HG02759 (cell line): ENCODE results near the gene CCSER2.
"Not testable (repeated sequence)": the region's sequence is repeated elsewhere in the genome, so short reads cannot be mapped to it uniquely, and the experiment has no call there.

Experiments
- ATAC-seq: cut with Tn5 transposase; IDR thresholded peaks from one replicate; pipeline ENCODE4 v1.9.1; 2021; ENCODE audit warnings: mild to moderate bottlenecking, moderate library complexity; ENCODE audit not compliant: unreplicated experiment

The CCSER2 gene

DNA sequence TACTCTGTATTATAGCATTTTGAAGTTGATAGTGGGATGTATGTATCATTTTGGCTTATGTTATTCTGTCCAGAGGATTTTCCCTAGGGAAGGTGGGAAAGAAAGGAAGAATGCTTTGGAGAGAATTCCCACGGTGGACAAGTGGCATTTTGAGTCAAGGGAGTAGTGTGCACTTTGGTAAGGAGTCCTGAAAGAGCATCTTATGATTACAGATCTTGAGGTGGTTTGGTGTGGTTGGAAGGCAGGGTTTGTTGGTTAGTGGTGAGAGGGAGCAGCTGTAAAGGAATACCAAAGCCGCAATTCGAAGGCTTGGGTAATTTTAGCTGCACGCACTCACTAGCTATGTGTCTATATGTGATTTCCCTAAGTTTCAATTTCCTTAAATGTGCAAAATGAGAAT is 16.1 kb downstream of the CCSER2 start:
- ATAC-seq, result no peak

- not testable (repeated sequence) for ATAC-seq
Measured at GRCh38 chr10:84347575-84348002, 19.2 kb downstream of the CCSER2 start.

GRCh38 chr10:84348447-84348846 is 20.1 kb downstream of the CCSER2 start:
- ATAC-seq, result no peak

DNA sequence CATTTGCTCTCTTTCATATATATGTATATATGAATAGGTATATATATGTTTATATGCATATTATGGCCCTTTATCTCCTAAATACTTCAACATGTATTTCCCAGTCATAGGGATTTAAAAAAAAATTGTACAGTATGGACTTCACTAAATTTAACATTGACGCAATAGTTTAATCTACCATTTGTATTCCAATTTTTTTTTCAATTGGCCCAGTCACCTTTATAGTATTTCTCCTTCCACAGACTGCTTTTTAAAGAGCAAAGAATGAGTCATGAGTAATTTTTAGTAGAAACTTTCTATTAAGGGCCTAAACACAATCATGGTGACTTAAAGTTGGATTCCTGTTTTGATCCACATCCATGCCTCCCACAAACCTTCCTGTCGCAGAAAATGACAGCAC is 20.5 kb downstream of the CCSER2 start:
- no peak for ATAC-seq

DNA sequence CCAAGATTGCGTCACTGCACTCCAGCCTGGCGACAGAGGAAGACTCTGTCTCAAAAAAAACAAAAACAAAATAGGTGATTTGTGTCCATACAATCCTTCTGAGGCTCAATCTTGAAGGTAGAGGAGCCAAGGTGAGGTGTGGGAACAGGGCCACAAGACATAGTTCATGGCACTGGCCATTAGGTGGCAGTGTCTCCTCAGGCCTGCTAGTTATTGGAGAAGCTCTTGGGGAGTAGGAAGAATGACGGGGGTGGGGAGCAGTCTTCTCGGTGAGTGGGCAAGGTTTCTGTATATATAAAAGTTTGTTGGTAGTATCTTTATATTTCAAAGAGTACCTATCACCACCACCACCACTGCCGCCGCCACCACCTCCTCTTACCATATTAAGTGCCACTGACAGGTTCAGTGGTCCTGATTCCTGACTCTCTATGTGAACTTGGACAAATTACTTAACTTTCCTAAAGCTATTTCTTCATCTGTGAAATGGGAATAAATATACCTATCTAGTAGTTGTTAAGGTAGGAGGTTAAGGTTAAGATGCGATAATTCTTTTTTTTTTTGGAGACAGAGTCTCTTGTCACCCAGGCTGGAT is 24.0 kb downstream of the CCSER2 start:
- ATAC-seq, result peak; percentile 94

GRCh38 chr10:84353052-84353803 is 24.8 kb downstream of the CCSER2 start:
- ATAC-seq, result no peak

GRCh38 chr10:84354623-84355022 is 26.2 kb downstream of the CCSER2 start:
- ATAC-seq, result no peak

- ATAC-seq, result no peak
Measured at GRCh38 chr10:84355106-84355505, 26.7 kb downstream of the CCSER2 start.

- no peak for ATAC-seq
Measured at GRCh38 chr10:84356928-84357327, 28.5 kb downstream of the CCSER2 start.

DNA sequence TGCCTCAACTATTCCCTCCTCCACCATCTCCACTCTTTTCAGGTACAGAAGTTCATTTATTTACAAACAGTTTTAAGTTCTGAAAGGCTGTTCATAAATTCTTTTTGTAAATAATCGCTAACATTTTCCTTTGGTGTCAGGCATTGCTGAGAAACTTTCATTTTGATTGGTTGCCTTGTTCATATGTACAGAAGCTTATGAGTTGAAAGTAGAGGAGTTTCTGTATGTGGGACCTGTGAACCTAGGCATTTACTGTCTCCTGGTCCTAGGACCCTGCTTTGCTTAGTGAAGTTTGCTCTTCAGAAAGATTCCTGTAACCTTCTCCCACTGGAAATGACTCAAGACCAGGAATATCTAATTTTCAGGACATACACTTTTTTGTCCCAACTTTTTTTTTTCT is 30.4 kb downstream of the CCSER2 start:
- ATAC-seq, result no peak

DNA sequence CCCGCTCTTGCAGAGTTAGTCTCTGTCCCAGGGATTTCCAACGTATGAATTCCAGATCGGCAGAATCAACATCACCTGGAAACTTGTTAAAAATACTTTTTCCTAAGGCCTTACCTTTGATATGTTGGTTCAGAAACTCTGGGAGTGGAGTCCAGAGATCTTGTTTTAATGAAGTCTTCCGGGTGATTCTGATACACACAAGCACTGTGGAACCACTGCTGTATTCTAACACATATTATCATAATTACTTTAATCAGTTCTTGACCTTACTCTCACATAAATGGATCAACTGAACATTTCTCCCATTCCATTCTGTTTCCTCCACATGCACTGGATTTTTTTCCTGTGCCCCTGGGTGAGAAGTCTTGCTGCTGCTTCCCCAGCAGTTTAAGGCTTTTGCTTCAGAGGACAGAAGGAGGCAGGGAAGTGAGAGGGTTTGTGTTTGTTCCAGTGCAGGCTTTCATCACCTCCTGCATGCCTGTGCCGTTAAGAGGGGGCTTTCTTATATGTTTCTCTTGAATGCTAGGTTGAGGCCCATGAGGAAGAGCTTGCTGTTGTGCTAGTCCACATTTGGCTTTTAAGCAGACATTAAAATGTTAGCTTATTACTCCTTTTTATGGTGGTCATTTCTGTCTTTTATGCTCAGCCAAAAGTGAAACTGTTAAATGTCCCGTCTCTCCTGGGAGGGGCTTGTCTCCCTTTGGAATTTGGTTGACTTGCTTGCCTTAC is 32.4 kb downstream of the CCSER2 start:
- ATAC-seq, result no peak

- no peak for ATAC-seq
Measured at GRCh38 chr10:84365335-84365881, 37.0 kb downstream of the CCSER2 start.

DNA sequence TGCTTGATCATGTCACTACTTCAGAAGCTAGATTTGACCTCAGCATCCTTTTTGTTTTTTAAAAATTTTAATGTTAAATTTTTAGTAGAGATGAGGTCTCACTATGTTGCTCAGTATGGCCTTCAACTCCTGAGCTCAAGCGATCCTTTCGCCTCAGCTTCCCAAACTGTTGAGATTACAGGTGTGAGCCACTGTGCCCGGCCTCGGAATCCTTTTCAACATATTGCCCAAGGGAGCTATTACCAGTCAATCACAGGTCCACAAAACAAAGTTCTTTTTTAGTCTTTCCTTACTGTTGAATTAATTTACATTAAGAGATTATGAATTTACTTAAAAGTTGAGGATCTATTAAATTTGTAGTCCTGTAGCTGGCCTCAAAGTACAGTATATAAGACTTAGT is 37.7 kb downstream of the CCSER2 start:
- ATAC-seq, result no peak

GRCh38 chr10:84367256-84367655 is 38.9 kb downstream of the CCSER2 start:
- ATAC-seq, result no peak

DNA sequence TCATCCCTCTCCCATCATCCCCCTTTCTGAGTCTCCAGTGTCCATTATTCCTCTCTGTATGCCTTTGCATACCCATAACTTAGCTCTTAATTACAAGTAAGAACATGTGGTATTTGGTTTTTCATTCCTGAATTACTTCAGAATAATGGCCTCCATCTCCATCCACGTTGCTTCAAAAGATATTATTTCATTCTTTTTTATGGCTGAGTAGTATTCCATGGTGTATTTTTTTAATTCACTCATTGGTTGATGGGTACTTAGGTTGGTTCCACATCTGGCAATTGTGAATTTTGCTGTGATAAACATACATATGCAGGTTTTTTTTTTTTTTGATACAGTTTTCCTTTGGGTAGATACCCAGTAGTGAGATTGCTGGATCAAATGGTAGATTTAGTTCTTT is 40.4 kb downstream of the CCSER2 start:
- ATAC-seq, result no peak

GRCh38 chr10:84370283-84370682 is 41.9 kb downstream of the CCSER2 start:
- ATAC-seq, result no peak

DNA sequence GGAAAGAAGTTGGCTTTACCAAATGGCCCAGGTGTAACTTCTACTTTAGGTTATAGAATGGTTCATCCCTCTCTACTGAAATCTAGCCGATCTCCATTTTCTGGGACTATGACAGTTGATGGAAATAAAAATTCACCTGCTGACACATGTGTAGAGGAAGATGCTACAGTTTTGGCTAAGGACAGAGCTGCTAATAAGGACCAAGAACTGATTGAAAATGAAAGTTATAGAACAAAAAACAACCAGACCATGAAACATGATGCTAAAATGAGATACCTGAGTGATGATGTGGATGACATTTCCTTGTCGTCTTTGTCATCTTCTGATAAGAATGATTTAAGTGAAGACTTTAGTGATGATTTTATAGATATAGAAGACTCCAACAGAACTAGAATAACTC is 43.6 kb downstream of the CCSER2 start:
- ATAC-seq, result no peak

DNA sequence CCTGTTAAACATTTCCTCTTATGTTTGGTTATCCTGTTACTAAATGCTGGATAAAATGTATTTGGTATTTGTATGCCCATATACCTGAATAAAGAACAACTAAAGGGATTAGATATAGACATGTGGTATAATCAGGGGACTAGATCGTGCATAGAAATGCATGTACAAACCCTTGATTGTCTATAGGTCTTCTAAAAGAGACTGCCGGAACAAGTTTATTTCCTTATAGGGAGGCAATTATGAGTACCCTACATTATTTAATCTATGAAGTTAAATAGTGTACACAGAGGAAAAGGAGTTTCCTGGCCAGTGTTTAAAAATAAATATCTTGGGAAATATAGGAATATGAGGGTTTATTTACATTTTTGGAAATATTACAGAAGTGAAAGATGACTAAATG is 44.6 kb downstream of the CCSER2 start:
- no peak for ATAC-seq

DNA sequence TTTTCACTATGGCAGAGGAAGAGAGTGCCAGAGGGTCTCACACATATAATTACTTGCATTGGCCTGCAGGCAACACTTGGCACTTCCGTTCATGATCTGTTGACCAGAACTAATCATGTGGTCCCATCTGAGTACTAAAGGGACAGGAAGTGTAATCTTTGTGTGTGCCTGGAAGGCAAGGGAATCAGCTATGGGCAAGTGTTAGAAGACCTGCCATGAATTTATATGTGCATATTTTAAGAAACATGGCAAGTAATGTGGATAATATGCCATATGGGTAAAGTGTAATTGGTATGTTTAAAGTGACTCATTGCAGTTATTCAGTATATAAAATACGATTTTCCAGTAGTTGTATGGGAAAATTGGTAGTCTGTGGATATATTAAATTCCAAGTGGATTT is 46.1 kb downstream of the CCSER2 start:
- ATAC-seq, result no peak

DNA sequence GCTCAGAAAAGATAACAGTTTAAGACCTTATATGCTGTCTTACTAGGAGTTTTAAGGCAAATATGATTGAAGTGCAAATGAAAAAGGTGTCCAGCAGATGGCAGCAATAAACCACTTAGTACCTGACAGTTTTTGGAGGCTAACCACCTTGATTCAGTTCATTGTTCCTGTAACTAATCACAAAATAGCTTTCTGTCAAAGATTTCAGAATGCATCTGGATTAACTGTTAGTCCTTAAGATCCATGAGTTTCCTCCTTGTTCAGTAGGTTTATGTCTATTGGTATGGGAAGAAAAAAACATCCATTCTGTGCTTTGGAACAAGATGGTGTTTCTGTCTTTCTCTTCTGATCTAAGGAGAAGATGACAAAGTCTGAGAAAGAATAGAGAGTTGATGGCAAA is 46.6 kb downstream of the CCSER2 start:
- peak; percentile 72 for ATAC-seq

- no peak for ATAC-seq
Measured at GRCh38 chr10:84375881-84376280, 47.5 kb downstream of the CCSER2 start.

GRCh38 chr10:84388148-84388547 is 59.8 kb downstream of the CCSER2 start:
- ATAC-seq, result no peak
